SK-N-DZ (cell line): Measurements from ENCODE around the gene AUTS2.
"Not testable (repeated sequence)": the region's sequence is repeated elsewhere in the genome, so short reads cannot be mapped to it uniquely, and the experiment has no call there.

ENCODE experiments used
- DNase-seq: peaks from one replicate; pipeline ENCODE4 v3.0.0-alpha.2; 2015; ENCODE audit warnings: low spot score

The AUTS2 gene

DNA sequence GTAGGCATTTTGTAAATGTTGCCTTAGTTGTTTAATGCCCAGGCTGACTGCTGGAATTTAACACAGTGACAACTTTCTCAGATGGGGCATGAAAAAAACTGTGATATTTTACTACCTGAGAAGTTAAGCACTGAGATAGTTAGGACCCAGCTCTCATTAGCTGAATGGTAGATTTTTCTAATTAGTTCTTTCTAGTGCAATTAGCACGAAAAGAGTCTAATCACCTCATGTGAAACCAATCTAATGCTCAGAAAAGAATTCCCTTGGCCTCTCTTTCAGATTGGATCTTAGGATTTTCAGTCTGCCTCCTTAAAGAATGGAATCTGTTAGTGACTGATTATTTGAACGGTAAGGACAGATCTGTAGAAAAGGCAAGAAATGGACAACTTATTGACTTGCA, 743.2 kb downstream of the AUTS2 start:
- DNase-seq: no peak

DNA sequence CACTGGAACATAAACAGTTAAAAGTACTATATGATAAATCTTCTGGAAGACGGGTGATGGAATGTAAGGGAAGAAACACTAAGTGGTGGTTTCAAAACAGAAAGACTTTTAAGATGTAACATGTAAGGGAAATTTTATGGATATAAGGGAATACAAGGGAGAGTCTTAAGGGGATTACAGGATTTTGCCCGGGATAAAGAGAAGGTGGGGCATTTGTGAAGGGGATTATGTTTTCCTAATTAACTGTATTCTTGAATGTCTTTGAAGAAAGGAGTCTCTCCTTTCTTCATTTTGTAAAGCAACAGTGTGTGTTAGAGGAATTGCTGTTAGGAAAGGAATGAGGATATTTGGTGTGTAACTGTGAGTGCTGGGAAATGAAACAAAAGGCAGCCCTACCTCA, 745.2 kb downstream of the AUTS2 start:
- DNase-seq: no peak

DNA sequence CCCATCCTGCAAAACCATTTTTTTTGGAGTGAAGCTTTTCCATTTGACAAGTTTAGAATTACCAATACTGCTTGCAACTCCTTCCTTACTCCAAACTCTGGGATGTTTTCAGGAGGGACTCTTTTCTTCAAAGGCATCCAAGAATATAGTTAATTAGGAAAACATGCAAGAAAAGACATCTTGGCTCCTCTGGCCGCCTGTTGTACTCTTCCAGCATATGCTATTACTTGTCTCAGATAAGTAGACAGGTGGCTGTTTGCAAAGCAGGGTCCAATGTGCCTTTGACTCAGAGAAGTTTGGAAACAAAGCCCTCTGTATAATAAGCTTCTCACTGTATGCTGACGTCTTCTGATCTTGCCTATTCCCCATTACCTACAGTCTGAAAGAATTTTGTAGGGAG, 746.5 kb downstream of the AUTS2 start:
- no peak for DNase-seq

DNA sequence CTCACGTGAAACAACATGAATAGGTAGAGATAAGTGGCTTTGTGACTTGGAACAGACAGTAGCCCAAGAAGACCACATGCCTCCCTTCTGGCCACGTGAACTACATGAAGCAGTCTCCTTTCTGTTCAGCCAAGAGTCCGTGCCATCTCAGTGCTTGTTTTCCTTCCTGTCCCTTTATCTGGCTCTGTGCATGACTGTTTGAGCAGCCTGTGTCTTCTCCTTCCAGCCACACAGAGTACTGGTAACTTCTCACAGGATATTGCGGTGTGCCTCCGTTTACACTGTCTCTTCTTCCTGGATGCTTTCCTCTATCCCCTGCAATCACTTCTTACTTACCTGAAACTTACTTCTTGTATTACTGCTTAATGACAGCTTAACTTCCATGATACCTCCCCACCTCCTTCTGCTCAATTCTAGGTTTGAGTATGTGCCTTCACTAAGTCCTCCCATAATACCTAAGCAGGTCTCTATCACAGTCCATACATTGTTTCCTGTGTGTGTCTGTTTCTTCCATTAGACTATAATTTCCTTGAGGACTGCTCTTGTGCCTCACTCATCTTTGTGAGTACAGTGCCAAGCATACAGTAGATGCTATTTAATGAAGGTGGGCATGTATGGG, 748.7 kb downstream of the AUTS2 start:
- no peak for DNase-seq

DNA sequence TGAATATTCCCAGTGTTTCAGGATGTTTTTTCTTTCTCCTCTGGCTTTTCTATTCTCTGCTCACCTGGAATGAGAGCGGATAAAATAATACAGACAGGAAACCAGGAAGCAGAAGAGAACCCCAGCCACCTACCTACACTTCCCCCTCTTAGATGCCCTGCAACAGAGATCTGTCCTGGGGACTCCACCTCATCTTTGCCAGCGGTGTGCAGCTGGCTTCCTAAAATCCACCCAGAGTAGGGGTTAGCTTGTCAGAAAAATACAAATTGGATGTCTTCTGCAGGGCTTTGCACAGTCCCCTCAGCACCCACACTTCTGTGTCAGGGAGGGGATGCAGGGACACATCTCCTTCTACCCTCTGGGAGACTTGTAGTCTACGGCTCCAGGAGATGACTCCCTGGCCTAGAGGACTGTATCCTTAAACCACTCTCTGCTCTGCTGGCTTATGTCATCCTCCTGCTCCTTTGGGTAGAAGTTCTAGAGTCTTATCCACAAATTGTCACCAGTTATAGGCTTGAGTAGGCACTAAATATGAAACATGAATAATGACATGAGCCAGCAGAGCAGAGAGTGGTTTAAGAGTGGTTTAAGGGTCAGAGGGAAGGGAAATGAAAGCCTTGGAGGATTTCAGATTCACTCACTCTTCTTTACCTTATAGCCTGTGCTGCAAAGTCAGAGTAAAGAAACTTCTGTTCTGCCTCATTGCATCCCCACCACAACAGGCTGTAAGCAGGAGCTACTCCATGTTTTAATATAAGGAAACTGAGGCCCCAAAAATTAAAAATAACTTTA, 749.4 kb downstream of the AUTS2 start:
- no peak for DNase-seq

DNA sequence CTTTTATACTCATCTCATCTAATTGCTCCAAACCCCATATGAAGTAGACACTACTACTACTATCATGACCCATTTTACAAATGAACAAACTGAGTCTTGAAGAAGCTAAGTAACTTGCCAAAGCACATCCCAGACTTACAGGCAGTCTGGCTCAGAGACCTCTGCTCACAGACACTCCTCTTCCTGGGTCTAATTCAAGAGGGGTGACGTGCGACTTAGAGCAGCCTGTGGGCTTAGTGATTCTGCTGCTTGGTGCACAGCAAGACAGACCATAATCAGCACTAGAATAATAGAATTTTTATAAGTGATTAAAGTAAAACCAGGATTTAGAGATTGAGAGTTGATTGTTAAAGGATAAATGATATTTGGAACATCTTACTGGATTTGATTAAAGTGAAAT, 750.8 kb downstream of the AUTS2 start:
- no peak for DNase-seq

DNA sequence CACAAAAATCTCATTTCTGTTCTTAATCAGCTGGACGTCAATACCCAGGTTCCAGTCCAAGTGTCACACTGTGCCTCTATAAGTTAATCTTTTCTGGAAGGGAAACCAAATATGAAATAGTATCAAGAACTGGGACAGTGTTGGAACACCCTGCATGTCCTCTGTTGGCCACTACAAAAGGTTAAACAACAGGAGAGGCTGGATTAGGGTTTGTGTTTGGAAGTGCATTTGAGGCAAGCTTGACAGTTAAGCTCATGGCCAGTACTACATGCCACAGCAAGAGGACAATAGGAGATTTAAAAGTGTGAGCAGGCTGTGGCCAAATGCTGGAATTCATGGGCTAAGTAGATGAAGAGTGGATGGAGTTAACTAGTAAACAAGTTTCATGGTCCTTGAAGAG, 751.5 kb downstream of the AUTS2 start:
- no peak for DNase-seq

DNA sequence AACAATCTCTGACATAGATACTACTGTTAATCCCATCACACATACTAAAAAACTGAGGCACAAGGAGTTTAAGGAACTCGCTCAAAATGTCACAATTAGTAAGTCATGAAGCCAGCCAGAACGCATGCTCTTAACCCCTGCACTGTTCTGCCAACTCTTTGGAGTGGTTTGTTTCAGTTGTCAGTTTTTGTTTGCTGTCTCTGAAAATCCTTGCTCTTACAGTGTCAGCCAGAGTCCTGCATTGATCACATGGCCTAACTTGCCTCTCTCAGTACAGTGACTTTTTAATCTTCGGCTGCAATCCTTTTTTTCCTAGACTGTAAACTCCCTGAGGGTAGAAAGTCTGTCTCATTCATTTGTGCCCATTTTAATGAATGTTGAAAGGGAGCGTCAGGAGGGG, 753.8 kb downstream of the AUTS2 start:
- DNase-seq: no peak

DNA sequence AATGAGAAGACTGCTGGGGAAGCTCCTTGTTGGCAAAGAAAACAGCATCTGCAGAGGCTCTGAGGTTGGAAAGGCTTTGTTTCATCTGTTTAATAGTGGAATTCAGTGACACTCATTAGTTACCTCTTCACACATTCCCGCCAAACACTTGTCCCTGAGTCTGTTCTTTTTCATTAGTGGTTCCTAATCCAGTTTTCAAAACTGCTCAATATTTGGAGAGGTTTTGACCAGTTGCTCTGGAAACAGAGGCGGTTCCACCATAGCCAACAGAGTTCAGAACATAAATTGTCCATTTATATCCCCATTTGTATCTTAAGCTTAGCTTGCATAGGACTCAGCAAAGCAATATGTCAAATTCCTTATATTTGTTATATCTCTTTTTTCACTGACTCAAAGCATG, 754.6 kb downstream of the AUTS2 start:
- no peak for DNase-seq

DNA sequence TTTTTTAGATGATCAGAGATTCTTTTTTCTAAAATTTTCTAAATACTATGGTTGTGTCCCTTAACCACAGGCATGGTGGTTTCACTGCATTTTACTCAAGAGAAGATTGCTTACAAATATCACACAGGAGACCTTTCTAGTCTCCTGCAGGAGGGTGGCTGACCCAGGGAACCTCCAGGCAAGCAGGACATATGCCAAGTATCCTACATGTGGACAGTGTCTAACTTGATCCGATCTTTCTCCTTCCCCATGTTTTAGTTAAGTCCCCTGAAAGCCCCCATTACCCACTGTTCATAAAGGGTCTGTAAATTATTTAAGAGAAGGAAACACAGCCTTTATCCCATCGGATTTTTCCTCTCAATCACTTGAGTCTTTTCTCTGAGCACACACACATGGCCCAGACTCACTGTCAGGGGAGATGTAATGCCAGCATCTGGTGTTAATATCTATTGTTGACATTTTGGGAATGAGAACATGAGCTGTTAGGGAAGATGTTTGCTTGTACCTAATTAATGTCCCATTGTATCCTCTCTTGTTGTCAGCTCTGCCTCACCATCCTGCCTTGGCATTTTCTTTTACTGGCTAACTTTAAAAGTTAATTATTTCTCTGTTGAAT, 755.2 kb downstream of the AUTS2 start:
- peak; percentile 47 for DNase-seq

DNA sequence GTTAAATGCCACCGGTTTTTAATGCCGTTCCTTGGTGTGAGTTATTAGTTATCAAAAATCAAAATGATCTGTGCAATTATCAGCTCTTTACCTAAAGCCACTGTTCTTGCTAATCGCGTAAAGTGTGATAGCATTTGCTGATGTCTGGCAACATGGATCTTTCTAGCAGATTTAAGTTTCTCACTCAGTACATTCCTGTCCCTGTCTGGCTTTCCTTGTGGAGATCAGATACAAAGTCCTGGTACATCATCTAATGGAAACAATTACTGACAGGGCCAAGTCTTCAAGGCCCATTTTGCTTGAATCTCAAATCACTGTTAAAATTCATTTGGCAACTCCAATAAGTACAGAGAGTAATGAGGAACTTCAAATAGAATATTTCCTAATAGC, 755.7 kb downstream of the AUTS2 start:
- DNase-seq: peak; percentile 15

DNA sequence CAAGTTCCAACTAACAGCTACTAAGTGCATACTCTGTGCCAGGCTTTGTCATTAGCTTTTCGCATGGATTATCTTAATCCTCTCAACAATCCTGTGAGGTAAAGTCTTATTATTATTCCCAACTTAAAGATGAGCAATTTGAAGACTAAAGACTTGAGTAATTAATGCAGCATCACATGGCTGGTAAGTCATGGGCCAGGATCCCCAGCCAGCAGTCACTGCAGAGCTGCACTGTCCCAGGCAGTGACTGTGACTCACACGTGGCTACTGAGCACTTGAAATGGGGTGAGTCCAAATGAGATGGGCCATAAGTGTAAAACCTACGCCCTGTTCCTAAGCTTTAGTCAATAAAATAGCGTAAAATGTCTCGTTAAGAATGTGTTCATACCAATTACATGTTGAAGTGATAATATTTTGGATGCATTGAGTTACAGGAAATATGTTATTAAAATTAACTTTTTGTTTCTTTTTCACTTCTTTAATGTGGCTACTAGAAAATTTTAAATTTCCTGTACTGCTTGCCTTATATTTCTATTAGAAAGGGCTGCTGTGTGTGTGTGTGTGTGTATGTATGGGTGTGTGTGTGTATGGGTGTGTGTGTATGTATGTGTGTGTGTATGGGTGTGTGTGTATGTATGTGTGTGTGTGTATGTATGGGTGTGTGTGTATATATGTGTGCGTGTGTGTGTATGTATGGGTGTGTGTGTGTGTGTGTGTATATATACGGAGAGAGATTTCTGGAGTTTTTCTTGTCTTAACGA, 756.3 kb downstream of the AUTS2 start:
- DNase-seq: no peak

DNA sequence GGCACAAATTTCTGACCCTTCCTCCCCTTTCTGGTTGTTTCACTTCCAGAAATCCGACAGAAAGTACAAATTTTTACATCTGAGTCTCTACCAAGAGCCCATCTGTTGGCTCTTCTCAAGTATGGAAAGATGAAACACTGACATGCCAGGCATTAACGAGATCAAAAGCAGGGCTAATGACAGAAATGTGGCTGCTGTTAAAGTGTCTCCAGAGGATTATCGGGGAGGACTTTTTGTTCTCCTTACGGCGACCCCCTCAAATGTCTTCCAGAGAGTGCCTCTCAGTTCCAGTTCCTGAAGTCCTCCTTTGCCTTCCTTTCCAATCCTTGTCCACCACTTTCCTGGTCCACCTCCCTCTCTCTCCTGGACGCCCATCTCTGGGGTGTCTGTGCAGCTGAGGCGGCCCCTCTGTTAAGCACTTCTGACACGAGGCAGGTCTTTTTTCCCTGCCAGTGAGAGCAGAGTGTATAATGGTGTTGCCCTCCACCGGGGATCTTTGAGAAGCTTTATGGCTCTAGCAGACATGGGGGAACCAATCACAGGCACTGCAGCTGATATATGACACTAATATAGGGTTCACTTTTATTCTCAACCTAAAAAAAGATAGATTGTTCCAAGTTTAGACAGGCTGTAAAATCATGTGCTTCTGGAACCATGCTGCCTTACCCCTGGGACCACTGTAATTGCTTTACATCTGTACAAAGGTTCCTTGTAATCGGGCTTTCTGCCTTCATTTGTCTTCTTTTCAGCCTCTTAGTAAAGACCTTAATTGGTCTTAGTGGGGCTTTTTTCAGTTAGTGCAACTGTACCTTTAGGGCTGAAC, 757.1 kb downstream of the AUTS2 start:
- DNase-seq: peak; percentile 88

DNA sequence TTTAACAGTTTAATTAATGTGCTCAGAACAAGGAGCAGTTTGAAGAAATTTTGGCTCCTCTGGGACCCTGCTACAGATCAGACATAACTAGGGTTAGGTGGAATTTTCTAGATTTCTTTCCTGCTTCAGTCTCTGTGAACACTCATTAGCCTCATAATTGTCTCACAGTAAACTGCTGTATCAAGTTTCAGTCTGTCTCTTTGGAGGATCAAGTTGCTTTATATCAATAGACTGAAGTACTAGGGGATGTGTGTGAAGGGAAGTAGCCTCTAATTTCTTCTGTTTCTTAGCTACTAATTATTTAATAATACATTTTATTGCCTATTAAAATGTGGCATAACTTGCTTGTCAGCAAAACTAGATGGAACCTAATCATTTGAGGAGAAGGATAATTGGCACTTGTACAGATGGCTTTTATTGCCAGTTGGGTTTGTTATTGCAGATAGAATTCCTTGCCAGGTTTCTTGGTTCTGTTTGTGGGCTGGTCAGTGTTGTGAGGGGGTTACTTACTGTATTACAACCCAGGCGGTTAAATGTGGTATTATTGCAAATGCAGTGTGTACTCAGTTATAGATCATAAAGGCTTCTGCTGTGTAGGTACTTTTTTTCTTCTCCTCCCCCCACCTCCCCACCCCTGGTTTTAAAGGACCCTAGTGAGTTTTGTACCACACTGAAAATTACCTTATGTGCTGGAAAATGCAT, 758.0 kb downstream of the AUTS2 start:
- no peak for DNase-seq

DNA sequence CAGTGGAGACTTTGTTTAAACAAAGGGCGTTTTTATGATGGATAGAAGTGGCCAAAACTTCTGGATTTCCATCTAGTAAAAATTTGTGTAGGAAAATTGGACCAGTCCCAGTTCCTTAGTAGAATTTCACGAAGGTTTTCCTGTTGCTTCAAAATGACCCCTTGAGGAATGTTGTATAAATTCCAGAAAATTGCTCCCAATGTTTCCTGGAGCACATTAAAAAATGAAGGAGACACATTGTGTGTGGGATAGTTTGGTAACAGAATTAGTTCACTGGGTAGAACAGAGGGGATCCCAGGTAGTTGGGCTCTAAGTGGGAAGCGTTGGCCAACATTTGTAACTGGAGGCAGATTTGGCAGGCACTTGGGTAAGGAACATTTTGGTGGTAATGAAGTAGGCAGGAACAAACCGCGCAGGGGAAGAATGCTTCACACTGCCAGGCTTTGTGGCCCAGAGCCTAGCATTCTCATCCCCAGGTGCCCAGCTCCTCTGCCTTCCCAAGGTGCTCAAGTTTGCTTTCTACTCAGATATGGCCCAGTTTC, 758.6 kb downstream of the AUTS2 start:
- no peak for DNase-seq

DNA sequence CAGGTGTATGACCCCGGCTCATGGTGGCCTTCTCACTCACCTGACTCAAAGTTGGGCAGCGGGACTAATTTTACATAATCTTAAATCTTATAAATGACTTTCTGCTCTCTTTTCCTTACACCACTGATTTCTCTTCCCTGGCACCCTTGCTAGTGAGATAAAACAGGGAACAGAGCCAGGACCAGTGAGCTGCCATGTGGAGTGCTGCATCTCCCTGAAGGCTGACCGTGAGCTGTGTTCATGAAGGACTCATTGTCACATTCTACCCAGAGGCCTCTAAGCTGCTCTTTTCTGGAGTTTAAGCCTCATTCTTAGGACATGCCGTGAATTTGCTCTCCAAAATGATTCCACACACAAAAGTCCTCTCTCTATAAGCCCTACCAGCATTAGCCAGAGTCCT, 762.3 kb downstream of the AUTS2 start:
- no peak for DNase-seq

DNA sequence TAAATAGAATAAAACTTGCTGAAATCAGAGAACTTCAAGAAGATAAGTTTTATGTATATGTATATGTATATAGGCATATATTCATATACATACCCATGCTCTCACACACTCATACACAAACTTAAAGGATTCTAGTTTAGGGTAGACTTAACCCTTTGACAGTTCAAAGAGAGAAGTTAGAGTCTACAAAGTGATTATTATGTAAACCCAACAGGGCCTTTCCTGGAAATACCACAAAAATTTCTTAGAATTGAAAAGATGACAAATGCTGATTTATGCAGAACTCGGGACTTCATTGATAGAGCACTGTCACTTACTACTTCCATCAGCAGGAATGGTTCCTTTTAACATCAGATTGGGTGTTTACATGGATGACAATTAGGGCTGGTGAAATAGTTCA, 763.5 kb downstream of the AUTS2 start:
- no peak for DNase-seq

DNA sequence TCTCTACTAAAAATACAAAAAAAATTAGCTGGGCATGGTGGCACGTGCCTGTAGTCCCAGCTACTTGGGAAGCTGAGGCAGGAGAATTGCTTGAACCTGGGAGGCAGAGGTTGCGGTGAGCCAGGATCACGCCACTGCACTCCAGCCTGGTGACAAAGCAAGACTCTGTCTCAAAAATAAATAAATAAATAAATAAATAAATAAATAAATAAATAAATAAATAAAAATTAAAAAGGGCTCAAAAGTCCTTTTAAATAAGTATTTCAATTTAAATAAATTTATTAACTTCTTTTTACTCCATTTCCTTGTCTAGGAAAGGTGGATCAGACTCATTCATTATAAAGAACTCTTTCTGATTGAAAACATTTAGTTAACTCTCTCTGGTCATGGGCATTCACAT, 766.1 kb downstream of the AUTS2 start:
- DNase-seq: not testable (repeated sequence)

DNA sequence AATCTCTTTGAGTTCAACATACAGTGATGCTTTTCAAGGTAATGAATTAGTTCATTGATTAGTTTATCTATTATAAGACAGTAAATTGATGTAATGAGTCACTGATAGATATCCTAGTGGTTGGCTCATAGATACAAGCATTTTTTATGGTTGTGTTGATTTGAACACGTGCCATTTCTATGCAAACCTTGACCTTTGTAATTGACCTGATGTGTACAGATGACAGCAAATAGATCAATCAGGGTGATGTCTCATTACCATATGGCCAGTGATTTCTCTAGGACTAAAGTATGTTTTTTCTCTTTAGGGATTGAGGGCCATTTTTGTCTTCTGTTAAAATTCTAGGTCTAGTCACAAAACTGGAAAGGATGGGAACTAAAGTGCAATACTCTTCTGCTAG, 773.4 kb downstream of the AUTS2 start:
- DNase-seq: no peak

DNA sequence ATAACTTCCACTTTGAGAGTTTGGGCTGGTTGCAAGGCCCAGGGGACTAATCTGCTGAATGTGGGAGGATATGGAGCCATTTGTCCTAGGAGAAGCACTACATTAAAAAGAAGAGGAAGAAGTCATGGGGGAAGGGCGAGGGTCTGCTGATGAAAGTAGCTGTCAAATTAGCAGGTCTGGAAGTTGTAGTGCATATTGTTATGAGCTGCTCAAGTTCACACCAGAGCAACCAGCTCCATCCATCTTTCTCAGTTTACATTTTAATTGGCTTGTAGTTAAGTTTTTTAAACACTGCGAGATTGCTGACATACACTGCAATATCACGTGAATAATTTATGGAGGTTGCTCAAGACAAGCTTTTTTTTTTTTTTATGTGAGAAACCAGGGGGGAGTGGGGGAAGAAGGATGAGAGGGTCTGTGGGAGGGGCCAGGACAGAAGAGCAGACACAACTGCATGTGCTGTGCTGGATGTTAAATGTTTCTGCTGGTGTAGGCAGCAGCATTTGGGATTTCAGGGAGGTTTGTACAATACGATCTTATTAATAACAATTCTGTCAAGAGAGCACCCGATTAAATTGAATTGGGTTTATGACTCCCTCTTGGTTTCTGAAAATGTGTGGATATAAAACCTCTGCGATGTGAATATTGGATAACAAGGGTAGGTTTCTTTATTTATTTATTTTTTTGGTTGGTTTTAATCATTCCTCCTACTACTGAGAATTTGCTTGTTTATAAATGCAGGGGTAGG, 774.7 kb downstream of the AUTS2 start:
- peak; percentile 88 for DNase-seq
